ENCODE measurements around the gene HS3ST1.

Gene HS3ST1

GRCh38 chr4:11344916-11345315 lies 83.8 kb downstream of the HS3ST1 start:
- TF ChIP-seq SIN3A (IDR thresholded peaks at IDR 0.05; ENCODE audit: borderline replicate concordance, insufficient read depth, low read length): no peak
- TF ChIP-seq REST (IDR thresholded peaks at IDR 0.05; ENCODE audit: insufficient read depth in 1 of 2, low read depth in 2 of 2, low read length in 2 of 2): no peak
- TF ChIP-seq TAF1 (IDR thresholded peaks at IDR 0.05; ENCODE audit: borderline replicate concordance, insufficient read depth, low read length): no peak
- TF ChIP-seq FOXP2 (optimal IDR thresholded peaks at IDR 0.05; ENCODE audit: borderline replicate concordance, extremely low read depth, extremely low read length, insufficient read depth): no peak
- TF ChIP-seq POLR2AphosphoS5 (IDR thresholded peaks at IDR 0.05; ENCODE audit: low read depth, low read length): no peak

- TF ChIP-seq FOXP2 (optimal IDR thresholded peaks at IDR 0.05; ENCODE audit: borderline replicate concordance, extremely low read depth, extremely low read length, insufficient read depth) (no peak), TAF1 (IDR thresholded peaks at IDR 0.05; ENCODE audit: borderline replicate concordance, insufficient read depth, low read length) (no peak)
Measured at GRCh38 chr4:11343536-11343935, 85.2 kb downstream of the HS3ST1 start.
